ENCODE results near the gene KRT6C.
"Not testable (repeated sequence)": the region's sequence is repeated elsewhere in the genome, so short reads cannot be mapped to it uniquely, and the experiment has no call there.

The KRT6C gene

GRCh38 chr12:52491495-52491894 lies 17.9 kb upstream of the KRT6C start:
- not testable (repeated sequence) for H3K27ac ChIP-seq (ENCODE audit: low read depth, low read length); H3K9me3 ChIP-seq (ENCODE audit: control insufficient read depth in 5 of 5, low read length in 5 of 5); H3K4me3 ChIP-seq (ENCODE audit: low read depth in 1 of 5, low read length in 5 of 5); H3K36me3 ChIP-seq (ENCODE audit: control insufficient read depth in 5 of 5, insufficient read depth in 5 of 5, low read length in 5 of 5); H3K9ac ChIP-seq (ENCODE audit: low read length in 5 of 5); H3K27me3 ChIP-seq (ENCODE audit: control insufficient read depth in 5 of 5, insufficient read depth in 4 of 5, low read length in 5 of 5)
- H3K4me1 ChIP-seq (ENCODE audit: control insufficient read depth in 5 of 5, insufficient read depth in 5 of 5, low read length in 5 of 5), result peaks cover 0 to 23% (median 18%) of the 10 kb centered on the region in 5 donors

- H3K27me3 ChIP-seq (ENCODE audit: control insufficient read depth in 5 of 5, insufficient read depth in 4 of 5, low read length in 5 of 5), result peaks cover 0 to 3% (median 0%) of the 10 kb centered on the region in 5 donors
- H3K9me3 ChIP-seq (ENCODE audit: control insufficient read depth in 5 of 5, low read length in 5 of 5), result peaks cover 0 to 3% (median 0%) of the 10 kb centered on the region in 5 donors
- no peak overlapping the region for H3K9ac ChIP-seq (ENCODE audit: low read length in 5 of 5)
- no peaks in the 10 kb centered on the region for H3K4me1 ChIP-seq (ENCODE audit: control insufficient read depth in 5 of 5, insufficient read depth in 5 of 5, low read length in 5 of 5)
- no peak overlapping the region for H3K27ac ChIP-seq (ENCODE audit: low read depth, low read length)
- H3K36me3 ChIP-seq (ENCODE audit: control insufficient read depth in 5 of 5, insufficient read depth in 5 of 5, low read length in 5 of 5), result no peaks in the 10 kb centered on the region
- no peak overlapping the region for H3K4me3 ChIP-seq (ENCODE audit: low read depth in 1 of 5, low read length in 5 of 5)
Observed at GRCh38 chr12:52488736-52489135, 15.1 kb upstream of the KRT6C start.

- not testable (repeated sequence) for H3K27ac ChIP-seq (ENCODE audit: low read depth, low read length); H3K9me3 ChIP-seq (ENCODE audit: control insufficient read depth in 5 of 5, low read length in 5 of 5); H3K27me3 ChIP-seq (ENCODE audit: control insufficient read depth in 5 of 5, insufficient read depth in 4 of 5, low read length in 5 of 5); H3K4me3 ChIP-seq (ENCODE audit: low read depth in 1 of 5, low read length in 5 of 5); H3K9ac ChIP-seq (ENCODE audit: low read length in 5 of 5); H3K36me3 ChIP-seq (ENCODE audit: control insufficient read depth in 5 of 5, insufficient read depth in 5 of 5, low read length in 5 of 5); H3K4me1 ChIP-seq (ENCODE audit: control insufficient read depth in 5 of 5, insufficient read depth in 5 of 5, low read length in 5 of 5)
Observed at GRCh38 chr12:52487744-52488443, 14.3 kb upstream of the KRT6C start.

GRCh38 chr12:52487211-52487610 lies 13.6 kb upstream of the KRT6C start:
- Histone ChIP-seq H3K36me3 (ENCODE audit: control insufficient read depth in 5 of 5, insufficient read depth in 5 of 5, low read length in 5 of 5) (no peaks in the 10 kb centered on the region), H3K9ac (ENCODE audit: low read length in 5 of 5) (no peak overlapping the region), H3K4me1 (ENCODE audit: control insufficient read depth in 5 of 5, insufficient read depth in 5 of 5, low read length in 5 of 5) (no peaks in the 10 kb centered on the region), H3K4me3 (ENCODE audit: low read depth in 1 of 5, low read length in 5 of 5) (no peak overlapping the region), H3K9me3 (ENCODE audit: control insufficient read depth in 5 of 5, low read length in 5 of 5) (peaks cover 0 to 3% (median 0%) of the 10 kb centered on the region in 5 donors), H3K27ac (ENCODE audit: low read depth, low read length) (no peak overlapping the region), H3K27me3 (ENCODE audit: control insufficient read depth in 5 of 5, insufficient read depth in 4 of 5, low read length in 5 of 5) (peaks cover 0 to 3% (median 0%) of the 10 kb centered on the region in 5 donors)

GRCh38 chr12:52486166-52487105 lies 12.8 kb upstream of the KRT6C start:
- H3K36me3 ChIP-seq (ENCODE audit: control insufficient read depth in 5 of 5, insufficient read depth in 5 of 5, low read length in 5 of 5), result no peaks in the 10 kb centered on the region
- no peak overlapping the region for H3K9ac ChIP-seq (ENCODE audit: low read length in 5 of 5)
- peaks cover 0 to 3% (median 0%) of the 10 kb centered on the region in 5 donors for H3K27me3 ChIP-seq (ENCODE audit: control insufficient read depth in 5 of 5, insufficient read depth in 4 of 5, low read length in 5 of 5)
- no peak overlapping the region for H3K27ac ChIP-seq (ENCODE audit: low read depth, low read length)
- H3K9me3 ChIP-seq (ENCODE audit: control insufficient read depth in 5 of 5, low read length in 5 of 5), result peaks cover 0 to 3% (median 0%) of the 10 kb centered on the region in 5 donors
- no peak overlapping the region for H3K4me3 ChIP-seq (ENCODE audit: low read depth in 1 of 5, low read length in 5 of 5)
- H3K4me1 ChIP-seq (ENCODE audit: control insufficient read depth in 5 of 5, insufficient read depth in 5 of 5, low read length in 5 of 5), result no peaks in the 10 kb centered on the region

- Histone ChIP-seq H3K27me3 (ENCODE audit: control insufficient read depth in 5 of 5, insufficient read depth in 4 of 5, low read length in 5 of 5) (no peaks in the 10 kb centered on the region), H3K4me1 (ENCODE audit: control insufficient read depth in 5 of 5, insufficient read depth in 5 of 5, low read length in 5 of 5) (no peaks in the 10 kb centered on the region), H3K27ac (ENCODE audit: low read depth, low read length) (no peak overlapping the region), H3K36me3 (ENCODE audit: control insufficient read depth in 5 of 5, insufficient read depth in 5 of 5, low read length in 5 of 5) (no peaks in the 10 kb centered on the region), H3K9me3 (ENCODE audit: control insufficient read depth in 5 of 5, low read length in 5 of 5) (peaks cover 0 to 3% (median 0%) of the 10 kb centered on the region in 5 donors), H3K9ac (ENCODE audit: low read length in 5 of 5) (no peak overlapping the region), H3K4me3 (ENCODE audit: low read depth in 1 of 5, low read length in 5 of 5) (no peak overlapping the region)
Observed at GRCh38 chr12:52480073-52480472, 6.5 kb upstream of the KRT6C start.

- Histone ChIP-seq H3K27me3 (ENCODE audit: control insufficient read depth in 5 of 5, insufficient read depth in 4 of 5, low read length in 5 of 5) (no peaks in the 10 kb centered on the region), H3K36me3 (ENCODE audit: control insufficient read depth in 5 of 5, insufficient read depth in 5 of 5, low read length in 5 of 5) (no peaks in the 10 kb centered on the region), H3K9ac (ENCODE audit: low read length in 5 of 5) (no peak overlapping the region), H3K9me3 (ENCODE audit: control insufficient read depth in 5 of 5, low read length in 5 of 5) (peaks cover 0 to 3% (median 0%) of the 10 kb centered on the region in 5 donors), H3K4me3 (ENCODE audit: low read depth in 1 of 5, low read length in 5 of 5) (no peak overlapping the region), H3K4me1 (ENCODE audit: control insufficient read depth in 5 of 5, insufficient read depth in 5 of 5, low read length in 5 of 5) (no peaks in the 10 kb centered on the region), H3K27ac (ENCODE audit: low read depth, low read length) (no peak overlapping the region)
Observed at GRCh38 chr12:52477651-52478050, 4.0 kb upstream of the KRT6C start.

- H3K27me3 ChIP-seq (ENCODE audit: control insufficient read depth in 5 of 5, insufficient read depth in 4 of 5, low read length in 5 of 5), result no peaks in the 10 kb centered on the region
- H3K27ac ChIP-seq (ENCODE audit: low read depth, low read length), result no peak overlapping the region
- H3K4me1 ChIP-seq (ENCODE audit: control insufficient read depth in 5 of 5, insufficient read depth in 5 of 5, low read length in 5 of 5), result no peaks in the 10 kb centered on the region
- H3K4me3 ChIP-seq (ENCODE audit: low read depth in 1 of 5, low read length in 5 of 5), result no peak overlapping the region
- no peaks in the 10 kb centered on the region for H3K36me3 ChIP-seq (ENCODE audit: control insufficient read depth in 5 of 5, insufficient read depth in 5 of 5, low read length in 5 of 5)
- H3K9ac ChIP-seq (ENCODE audit: low read length in 5 of 5), result no peak overlapping the region
- H3K9me3 ChIP-seq (ENCODE audit: control insufficient read depth in 5 of 5, low read length in 5 of 5), result peaks cover 0 to 3% (median 0%) of the 10 kb centered on the region in 5 donors
Observed at GRCh38 chr12:52474212-52474611, 607 bp upstream of the KRT6C start.

- no peak overlapping the region for H3K4me3 ChIP-seq (ENCODE audit: low read depth in 1 of 5, low read length in 5 of 5)
- no peaks in the 10 kb centered on the region for H3K36me3 ChIP-seq (ENCODE audit: control insufficient read depth in 5 of 5, insufficient read depth in 5 of 5, low read length in 5 of 5)
- no peak overlapping the region for H3K9ac ChIP-seq (ENCODE audit: low read length in 5 of 5)
- H3K27ac ChIP-seq (ENCODE audit: low read depth, low read length), result no peak overlapping the region
- no peaks in the 10 kb centered on the region for H3K9me3 ChIP-seq (ENCODE audit: control insufficient read depth in 5 of 5, low read length in 5 of 5)
- H3K27me3 ChIP-seq (ENCODE audit: control insufficient read depth in 5 of 5, insufficient read depth in 4 of 5, low read length in 5 of 5), result no peaks in the 10 kb centered on the region
- H3K4me1 ChIP-seq (ENCODE audit: control insufficient read depth in 5 of 5, insufficient read depth in 5 of 5, low read length in 5 of 5), result no peaks in the 10 kb centered on the region
Observed at GRCh38 chr12:52469853-52470252, 3.8 kb downstream of the KRT6C start.

- Histone ChIP-seq H3K36me3 (ENCODE audit: control insufficient read depth in 5 of 5, insufficient read depth in 5 of 5, low read length in 5 of 5) (no peaks in the 10 kb centered on the region), H3K27ac (ENCODE audit: low read depth, low read length) (no peak overlapping the region), H3K9me3 (ENCODE audit: control insufficient read depth in 5 of 5, low read length in 5 of 5) (no peaks in the 10 kb centered on the region), H3K9ac (ENCODE audit: low read length in 5 of 5) (no peak overlapping the region), H3K4me1 (ENCODE audit: control insufficient read depth in 5 of 5, insufficient read depth in 5 of 5, low read length in 5 of 5) (no peaks in the 10 kb centered on the region), H3K27me3 (ENCODE audit: control insufficient read depth in 5 of 5, insufficient read depth in 4 of 5, low read length in 5 of 5) (no peaks in the 10 kb centered on the region), H3K4me3 (ENCODE audit: low read depth in 1 of 5, low read length in 5 of 5) (no peak overlapping the region)
Observed at GRCh38 chr12:52464897-52465296, 8.7 kb downstream of the KRT6C start.
